Upper lobe of left lung (tissue), 4 donors: ENCODE data around the gene MELK.

Experiments used
- EP300 ChIP-seq, 4 donors: sonication (generic); formaldehyde crosslinking; IDR thresholded peaks; one replicate each; pipeline ENCODE4 v1.5.1; 2017; ENCODE audit warnings: antibody characterized with exemption in 4 of 4, control low read depth in 2 of 4
- POLR2A ChIP-seq, 4 donors: fragments of 450-650 bp; IDR thresholded peaks; one replicate each; pipeline ENCODE4 v1.5.1; 2016 to 2017; ENCODE audit warnings: antibody characterized with exemption in 4 of 4, mild to moderate bottlenecking in 2 of 4
- POLR2AphosphoS5 ChIP-seq, 2 donors: sonication (generic); formaldehyde crosslinking; IDR thresholded peaks; one replicate each; pipeline ENCODE4 v1.5.1; 2017; ENCODE audit warnings: antibody characterized with exemption in 2 of 2
- TF ChIP-seq, protein P1 (sequence below), 6 experiments: fragments of 450-650 bp in 4 of 6; fragments of 200-600 bp in 2 of 6; sonication (generic) in 2 of 6; IDR thresholded peaks; one replicate each; pipeline ENCODE4 v1.5.1; 2016 to 2019; ENCODE audit warnings: antibody characterized with exemption in 6 of 6

DNA sequence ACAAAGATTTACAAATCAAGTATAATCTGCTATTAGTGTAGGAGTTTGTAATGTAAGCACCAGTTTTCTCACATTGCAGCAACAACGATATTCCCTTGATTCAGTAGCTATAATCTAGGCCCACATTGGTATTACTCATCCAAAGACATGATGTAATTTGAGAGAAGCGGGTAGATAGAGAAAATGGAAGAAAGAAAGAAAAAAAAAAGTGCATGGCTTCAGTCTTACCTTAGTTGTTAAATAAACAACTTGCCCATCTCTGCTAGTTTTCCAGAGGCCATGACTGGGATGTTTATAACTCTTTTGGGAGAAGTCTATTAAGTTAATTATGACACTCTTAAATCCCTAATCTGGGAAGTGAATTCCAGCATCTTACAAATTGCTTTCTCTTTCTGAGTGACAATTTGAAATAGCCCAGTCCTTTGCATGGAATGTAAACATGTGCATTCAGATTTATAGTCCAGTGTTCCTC is 2.8 kb downstream of the MELK start:
- TF ChIP-seq POLR2AphosphoS5 (IDR thresholded peaks at IDR 0.05): no peak
- TF ChIP-seq, protein P1, sequence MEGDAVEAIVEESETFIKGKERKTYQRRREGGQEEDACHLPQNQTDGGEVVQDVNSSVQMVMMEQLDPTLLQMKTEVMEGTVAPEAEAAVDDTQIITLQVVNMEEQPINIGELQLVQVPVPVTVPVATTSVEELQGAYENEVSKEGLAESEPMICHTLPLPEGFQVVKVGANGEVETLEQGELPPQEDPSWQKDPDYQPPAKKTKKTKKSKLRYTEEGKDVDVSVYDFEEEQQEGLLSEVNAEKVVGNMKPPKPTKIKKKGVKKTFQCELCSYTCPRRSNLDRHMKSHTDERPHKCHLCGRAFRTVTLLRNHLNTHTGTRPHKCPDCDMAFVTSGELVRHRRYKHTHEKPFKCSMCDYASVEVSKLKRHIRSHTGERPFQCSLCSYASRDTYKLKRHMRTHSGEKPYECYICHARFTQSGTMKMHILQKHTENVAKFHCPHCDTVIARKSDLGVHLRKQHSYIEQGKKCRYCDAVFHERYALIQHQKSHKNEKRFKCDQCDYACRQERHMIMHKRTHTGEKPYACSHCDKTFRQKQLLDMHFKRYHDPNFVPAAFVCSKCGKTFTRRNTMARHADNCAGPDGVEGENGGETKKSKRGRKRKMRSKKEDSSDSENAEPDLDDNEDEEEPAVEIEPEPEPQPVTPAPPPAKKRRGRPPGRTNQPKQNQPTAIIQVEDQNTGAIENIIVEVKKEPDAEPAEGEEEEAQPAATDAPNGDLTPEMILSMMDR (IDR thresholded peaks at IDR 0.05): no peak
- no peak for TF ChIP-seq POLR2A (IDR thresholded peaks at IDR 0.05)
- no peak for TF ChIP-seq EP300 (IDR thresholded peaks at IDR 0.05)
